Tibial nerve (tissue), 4 donors: ENCODE results near the gene PRRT1. TPM values are rescaled to one million over a fixed set of nuclear protein-coding genes. Genes with fewer than 3 reads are reported as not detected.

Source experiments
- DNase-seq, 2 donors: peaks; one replicate each; pipeline ENCODE4 v3.0.0-alpha.2; 2019; ENCODE audit warnings: low spot score in 2 of 2
- H3K27ac ChIP-seq, 4 donors: fragments of 200-600 bp; sonication (generic) in 3 of 4; one replicate each; pipeline ENCODE4 v1.5.1; 2017 to 2019; ENCODE audit warnings: mild to moderate bottlenecking in 1 of 4
- H3K27me3 ChIP-seq, 2 donors: fragments of 200-600 bp; sonication (generic) in 1 of 2; one replicate each; pipeline versions ENCODE4 v1.5.1 to v1.6.0; 2017 to 2019
- H3K36me3 ChIP-seq, 3 donors: fragments of 200-600 bp; sonication (generic); one replicate each; pipeline ENCODE4 v1.5.1; 2018 to 2019
- H3K4me1 ChIP-seq, 4 donors: fragments of 200-600 bp; sonication (generic) in 3 of 4; one replicate each; pipeline ENCODE4 v1.5.1; 2017 to 2019
- H3K4me3 ChIP-seq, 4 donors: fragments of 200-600 bp; sonication (generic) in 3 of 4; one replicate each; pipeline ENCODE4 v1.5.1; 2017 to 2019; ENCODE audit warnings: mild to moderate bottlenecking in 1 of 4, moderate library complexity in 1 of 4
- H3K9me3 ChIP-seq, 4 donors: fragments of 200-600 bp; sonication (generic) in 3 of 4; one replicate each; pipeline ENCODE4 v1.5.1; 2017 to 2019
- EP300 ChIP-seq, 2 donors: sonication (generic); formaldehyde crosslinking; IDR thresholded peaks; one replicate each; pipeline ENCODE4 v1.6.1; 2017; ENCODE audit warnings: antibody characterized with exemption in 2 of 2, mild to moderate bottlenecking in 1 of 2
- POLR2A ChIP-seq, 2 donors: fragments of 450-650 bp; IDR thresholded peaks; one replicate each; pipeline ENCODE4 v1.6.1; 2017; ENCODE audit warnings: antibody characterized with exemption in 2 of 2, mild to moderate bottlenecking in 2 of 2, moderate library complexity in 2 of 2
- WGBS, 2 donors: methylation state at CpG; one replicate each; pipeline ENCODE4 v1.1.5; 2018; 5-methylcytosine and 5-hydroxymethylcytosine counted together
- total RNA-seq, 4 donors: library from RNA; depleted of rRNA; stranded (reverse); fragments of >200 nt; gene quantifications; one replicate each; pipeline ENCODE4 v1.1.0, GENCODE V29; 2016
- TF ChIP-seq, protein P1 (sequence below), 5 experiments: fragments of 200-600 bp in 3 of 5; fragments of 450-650 bp in 2 of 5; sonication (generic) in 3 of 5; IDR thresholded peaks; one replicate each; pipeline ENCODE4 v1.5.1; 2016 to 2019; ENCODE audit warnings: antibody characterized with exemption in 5 of 5, mild to moderate bottlenecking in 3 of 5, moderate library complexity in 2 of 5

Gene PRRT1
- total RNA-seq, 4 donors from 2014 or later: 0.21 to 2.7 (median 1.7) TPM

DNA sequence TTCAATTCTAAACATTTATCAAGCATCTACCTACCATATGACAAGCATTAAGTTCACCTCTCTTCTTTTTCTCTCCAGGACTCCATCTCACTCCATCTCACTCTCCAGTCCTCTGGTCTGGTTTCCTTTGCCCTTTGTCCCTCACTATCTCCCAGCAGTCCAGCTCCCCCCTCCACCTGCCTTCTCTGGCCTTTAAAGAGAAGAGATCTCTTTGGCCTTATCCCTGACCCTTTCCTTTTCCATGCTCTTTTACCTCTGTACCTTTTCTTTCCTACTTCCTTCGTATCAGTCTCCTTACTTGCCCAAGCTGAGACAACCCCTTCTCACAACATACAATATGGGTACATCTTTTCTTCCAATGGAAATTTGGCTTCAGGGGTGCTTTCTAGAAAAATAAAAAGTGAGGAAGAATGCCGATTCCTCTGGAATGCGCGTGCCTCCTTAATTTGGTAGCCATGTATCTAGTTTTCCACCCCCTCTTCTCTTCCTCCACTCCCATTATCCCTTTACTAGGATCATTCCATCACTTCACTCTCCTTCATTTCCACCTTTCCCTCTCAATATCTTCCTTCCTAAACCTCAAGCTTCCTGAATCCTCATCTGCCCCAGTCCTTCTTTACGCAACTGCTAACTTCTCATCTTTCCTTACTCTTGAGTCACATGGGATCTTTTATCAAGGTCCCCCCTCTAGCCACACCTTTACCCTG lies 24.9 kb upstream of the PRRT1 start:
- H3K27me3 ChIP-seq: no peaks in the 10 kb centered on the region
- no peak for TF ChIP-seq EP300 (IDR thresholded peaks at IDR 0.05)
- TF ChIP-seq, protein P1, sequence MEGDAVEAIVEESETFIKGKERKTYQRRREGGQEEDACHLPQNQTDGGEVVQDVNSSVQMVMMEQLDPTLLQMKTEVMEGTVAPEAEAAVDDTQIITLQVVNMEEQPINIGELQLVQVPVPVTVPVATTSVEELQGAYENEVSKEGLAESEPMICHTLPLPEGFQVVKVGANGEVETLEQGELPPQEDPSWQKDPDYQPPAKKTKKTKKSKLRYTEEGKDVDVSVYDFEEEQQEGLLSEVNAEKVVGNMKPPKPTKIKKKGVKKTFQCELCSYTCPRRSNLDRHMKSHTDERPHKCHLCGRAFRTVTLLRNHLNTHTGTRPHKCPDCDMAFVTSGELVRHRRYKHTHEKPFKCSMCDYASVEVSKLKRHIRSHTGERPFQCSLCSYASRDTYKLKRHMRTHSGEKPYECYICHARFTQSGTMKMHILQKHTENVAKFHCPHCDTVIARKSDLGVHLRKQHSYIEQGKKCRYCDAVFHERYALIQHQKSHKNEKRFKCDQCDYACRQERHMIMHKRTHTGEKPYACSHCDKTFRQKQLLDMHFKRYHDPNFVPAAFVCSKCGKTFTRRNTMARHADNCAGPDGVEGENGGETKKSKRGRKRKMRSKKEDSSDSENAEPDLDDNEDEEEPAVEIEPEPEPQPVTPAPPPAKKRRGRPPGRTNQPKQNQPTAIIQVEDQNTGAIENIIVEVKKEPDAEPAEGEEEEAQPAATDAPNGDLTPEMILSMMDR (IDR thresholded peaks at IDR 0.05): no peak
- no peak for TF ChIP-seq POLR2A (IDR thresholded peaks at IDR 0.05)
- H3K9me3 ChIP-seq: no peaks in the 10 kb centered on the region
- peak overlapping the region; percentile 67 to 88 (median 73) for H3K4me3 ChIP-seq
- peak overlapping the region; percentile 91 to 100 (median 95) for H3K27ac ChIP-seq
- 14 to 15% methylated on average over 5 of the region's 5 CpGs for WGBS, 2 donors
- DNase-seq: no peak
- H3K36me3 ChIP-seq: peaks cover 0 to 20% (median 4%) of the 10 kb centered on the region in 3 donors
- H3K4me1 ChIP-seq: peaks cover 0 to 73% (median 32%) of the 10 kb centered on the region in 4 donors

DNA sequence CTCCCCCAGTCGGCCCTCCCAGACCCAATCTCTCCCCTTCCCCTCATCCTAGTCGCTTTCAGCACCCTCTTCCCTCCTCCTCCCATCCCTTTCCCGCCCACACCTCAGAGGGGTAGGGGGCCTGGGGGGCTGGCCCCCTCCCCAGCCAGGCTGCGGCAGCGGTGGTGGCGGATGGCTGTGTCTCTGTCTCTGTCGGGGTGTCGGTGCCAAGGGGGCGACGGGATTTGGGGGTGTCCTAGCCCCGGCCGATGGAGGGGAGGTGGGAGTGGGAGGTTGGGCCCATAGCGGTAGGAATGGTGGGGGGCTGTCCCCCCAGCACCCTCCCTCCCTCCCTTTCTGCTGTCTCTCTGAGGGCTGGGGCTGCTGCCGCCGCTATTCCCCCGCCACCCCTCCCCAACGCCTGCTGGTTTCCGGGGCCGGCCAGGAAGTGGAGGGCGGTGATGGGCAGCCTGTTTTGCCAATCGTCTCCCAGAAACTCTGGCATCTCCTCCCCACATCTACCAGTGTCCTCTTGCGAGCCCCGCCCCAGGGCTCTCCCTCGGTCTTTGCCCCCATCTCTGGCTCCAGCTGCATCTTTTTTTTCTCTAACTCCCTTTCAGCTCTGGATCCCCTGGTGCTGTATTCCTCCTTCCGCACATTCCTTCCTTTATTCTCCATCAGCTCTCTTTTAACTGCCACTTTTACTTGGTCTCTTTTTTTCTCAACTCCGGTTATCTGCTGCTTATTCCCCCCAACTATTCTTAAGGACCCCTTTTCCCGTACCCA lies 24.2 kb upstream of the PRRT1 start, which contains the start of gene AGPAT1:
Gene AGPAT1 (minus strand): TSS at position 374 of the 765 bp plus-strand sequence. CDS start 4,588 bp downstream, outside the sequence.
- 1 to 2% methylated on average over 27 of the region's 27 CpGs for WGBS, 2 donors
- Histone ChIP-seq H3K27me3 (no peaks in the 10 kb centered on the region), H3K4me1 (peaks cover 0 to 66% (median 32%) of the 10 kb centered on the region in 4 donors), H3K4me3 (peak within 1 kb of the TSS; percentile 67 to 88 (median 73)), H3K9me3 (no peaks in the 10 kb centered on the region), H3K27ac (peak within 1 kb of the TSS; percentile 91 to 100 (median 95)), H3K36me3 (peaks cover 0 to 20% (median 0%) of the 10 kb centered on the region in 3 donors)
- TF ChIP-seq, protein P1 (IDR thresholded peaks at IDR 0.05): no peak
- TF ChIP-seq EP300 (IDR thresholded peaks at IDR 0.05): peak; percentile 64 to 93
- peak; percentile 56 to 84 for TF ChIP-seq POLR2A (IDR thresholded peaks at IDR 0.05)
- peak; percentile 95 to 97 for DNase-seq

DNA sequence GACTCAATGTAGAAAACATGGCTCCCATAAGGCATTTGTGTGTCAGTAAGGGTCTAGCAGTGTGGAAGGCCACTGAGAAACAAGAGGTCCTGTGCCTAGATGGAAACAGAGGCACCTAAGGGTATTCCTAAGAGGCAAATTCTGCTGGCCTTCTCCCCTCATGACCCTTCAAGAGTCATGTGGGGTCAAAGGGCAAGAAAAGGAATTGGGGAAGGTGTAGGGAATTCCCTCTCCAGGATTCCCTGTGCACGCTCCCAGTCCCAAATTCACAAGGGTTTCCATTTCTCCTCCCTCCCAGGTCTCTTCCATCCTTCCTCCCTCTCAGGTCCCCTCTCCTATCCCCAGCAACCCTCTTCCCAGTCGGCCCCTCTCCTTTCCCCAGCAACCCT lies 23.6 kb upstream of the PRRT1 start:
- Histone ChIP-seq H3K27me3 (no peaks in the 10 kb centered on the region), H3K36me3 (peaks cover 0 to 21% (median 0%) of the 10 kb centered on the region in 3 donors), H3K27ac (peak overlapping the region; percentile 91 to 100 (median 95)), H3K9me3 (no peaks in the 10 kb centered on the region), H3K4me1 (peaks cover 0 to 65% (median 32%) of the 10 kb centered on the region in 4 donors), H3K4me3 (peak overlapping the region; percentile 67 to 88 (median 73))
- DNase-seq: no peak
- 5 to 19% methylated on average over 2 of the region's 2 CpGs for WGBS, 2 donors
- TF ChIP-seq, protein P1 (IDR thresholded peaks at IDR 0.05): no peak
- TF ChIP-seq EP300 (IDR thresholded peaks at IDR 0.05): no peak
- TF ChIP-seq POLR2A (IDR thresholded peaks at IDR 0.05): no peak

DNA sequence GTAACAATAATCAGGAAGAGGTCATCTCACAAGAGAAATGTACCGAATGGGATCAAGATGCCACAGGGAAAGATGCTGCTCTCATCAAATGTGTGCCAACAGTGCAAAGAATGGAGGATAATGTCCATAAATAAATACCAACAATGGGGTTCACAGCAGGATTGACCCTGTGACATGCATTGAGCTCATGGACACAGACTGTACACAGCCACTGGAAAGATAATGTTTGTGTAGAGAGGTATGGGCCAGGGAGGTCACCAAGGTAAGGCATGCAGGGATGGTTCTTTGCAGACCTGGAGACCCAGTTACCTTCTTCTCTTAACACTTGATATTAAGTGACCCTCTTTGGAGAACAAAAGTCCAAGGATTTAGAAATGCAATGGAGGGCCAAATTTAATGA lies 22.7 kb upstream of the PRRT1 start:
- no peak for TF ChIP-seq EP300 (IDR thresholded peaks at IDR 0.05)
- TF ChIP-seq POLR2A (IDR thresholded peaks at IDR 0.05): no peak
- TF ChIP-seq, protein P1 (IDR thresholded peaks at IDR 0.05): no peak
- Histone ChIP-seq H3K27me3 (no peaks in the 10 kb centered on the region), H3K36me3 (peaks cover 0 to 21% (median 0%) of the 10 kb centered on the region in 3 donors), H3K4me3 (no peak overlapping the region), H3K4me1 (peaks cover 0 to 65% (median 31%) of the 10 kb centered on the region in 4 donors), H3K9me3 (no peaks in the 10 kb centered on the region), H3K27ac (no peak overlapping the region)
- DNase-seq: no peak
- WGBS, 2 donors: 52 to 68% methylated on average over 1 of the region's 1 CpG
